ENCODE measurements around the gene P3H1. TPM values are rescaled to one million over a fixed set of nuclear protein-coding genes. Genes with fewer than 3 reads are reported as not detected.

The P3H1 gene
- total RNA-seq, 4 donors from 2014 or later = 5.5 to 12.4 (median 7.2) TPM

GRCh38 chr1:42736571-42737200 lies 30.1 kb downstream of the P3H1 start:
- no peak overlapping the region for H3K27ac ChIP-seq
- TF ChIP-seq POLR2A (IDR thresholded peaks at IDR 0.05) = no peak
- no peak for TF ChIP-seq CTCF (IDR thresholded peaks at IDR 0.05)

GRCh38 chr1:42736152-42736551 lies 30.7 kb downstream of the P3H1 start:
- H3K27ac ChIP-seq = no peak overlapping the region
- no peak for DNase-seq
- 62% methylated on average over 4 of the region's 4 CpGs; no CpG with 5 or more reads in 1 of the 2 donors for WGBS, 2 donors

More at GRCh38 chr1:42736571-42737200, 30.1 kb downstream of the P3H1 start:
- no peaks in the 10 kb centered on the region for H3K27me3 ChIP-seq
- intact Hi-C loops (cut with DNase I) = no loop called here
- peaks cover 8 to 48% (median 28%) of the 10 kb centered on the region in 3 donors for H3K4me1 ChIP-seq
- 79 to 86% methylated on average over 2 to 7 of the region's 8 CpGs for WGBS, 2 donors
- no peak for DNase-seq
- no peaks in the 10 kb centered on the region for H3K9me3 ChIP-seq
- no peaks in the 10 kb centered on the region for H3K36me3 ChIP-seq
- H3K4me3 ChIP-seq = no peak overlapping the region

GRCh38 chr1:42735477-42736105 lies 31.2 kb downstream of the P3H1 start:
- WGBS, 2 donors = 63 to 86% methylated on average over 2 of the region's 14 CpGs
- intact Hi-C loops (cut with DNase I) = no loop called here
- Histone ChIP-seq H3K27ac (no peak overlapping the region), H3K27me3 (no peaks in the 10 kb centered on the region), H3K4me1 (peaks cover 8 to 37% (median 28%) of the 10 kb centered on the region in 3 donors), H3K36me3 (no peaks in the 10 kb centered on the region), H3K9me3 (no peaks in the 10 kb centered on the region), H3K4me3 (no peak overlapping the region)
- TF ChIP-seq CTCF (IDR thresholded peaks at IDR 0.05) (no peak), POLR2A (IDR thresholded peaks at IDR 0.05) (no peak)
- no peak for DNase-seq

More at GRCh38 chr1:42736152-42736551, 30.7 kb downstream of the P3H1 start:
- Histone ChIP-seq H3K4me1 (peaks cover 8 to 42% (median 28%) of the 10 kb centered on the region in 3 donors), H3K27me3 (no peaks in the 10 kb centered on the region), H3K4me3 (no peak overlapping the region), H3K36me3 (no peaks in the 10 kb centered on the region), H3K9me3 (no peaks in the 10 kb centered on the region)
- intact Hi-C loops (cut with DNase I) = no loop called here
- peak in 2 of 6 experiments; percentile 3 to 38 for TF ChIP-seq CTCF (IDR thresholded peaks at IDR 0.05)
- TF ChIP-seq POLR2A (IDR thresholded peaks at IDR 0.05) = no peak

GRCh38 chr1:42735056-42735455 lies 31.8 kb downstream of the P3H1 start:
- H3K36me3 ChIP-seq = no peaks in the 10 kb centered on the region
- no peak overlapping the region for H3K27ac ChIP-seq
- H3K4me3 ChIP-seq = no peak overlapping the region
- 77 to 81% methylated on average over 5 to 8 of the region's 11 CpGs for WGBS, 2 donors
- H3K27me3 ChIP-seq = no peaks in the 10 kb centered on the region
- TF ChIP-seq POLR2A (IDR thresholded peaks at IDR 0.05) = no peak
- TF ChIP-seq CTCF (IDR thresholded peaks at IDR 0.05) = no peak
- no peaks in the 10 kb centered on the region for H3K9me3 ChIP-seq
- peaks cover 8 to 31% (median 25%) of the 10 kb centered on the region in 3 donors for H3K4me1 ChIP-seq
- intact Hi-C loops (cut with DNase I) = no loop called here
- DNase-seq = no peak

Data from esophagus squamous epithelium (tissue), 5 donors.